Smooth muscle cell (in vitro differentiated cells): ENCODE data around the gene SMC5. TPM values are rescaled to one million over a fixed set of nuclear protein-coding genes. Genes with fewer than 3 reads are reported as not detected.

Experiments
- DNase-seq: peaks from one replicate; lab custom pipeline; 2025; ENCODE audit not compliant: unreplicated experiment; lab: John Stamatoyannopoulos, UW
- H2AFZ ChIP-seq: fragments of 200-600 bp; sonication (generic); 2 replicates; pipeline ENCODE4 v1.6.0; 2016; ENCODE audit warnings: antibody characterized with exemption, low read depth, mild to moderate bottlenecking
- H3F3A ChIP-seq: fragments of 200-600 bp; sonication (generic); 2 replicates; pipeline ENCODE4 v1.6.0; 2017; ENCODE audit warnings: antibody characterized with exemption, low read depth
- H3K27ac ChIP-seq: fragments of 200-600 bp; sonication (generic); 2 replicates; pipeline ENCODE4 v1.5.1; 2016; ENCODE audit warnings: low read depth, mild to moderate bottlenecking
- H3K27me3 ChIP-seq: fragments of 200-600 bp; sonication (generic); 2 replicates; pipeline ENCODE4 v1.6.1; 2016; ENCODE audit warnings: low read depth, mild to moderate bottlenecking
- H3K36me3 ChIP-seq: fragments of 200-600 bp; sonication (generic); 2 replicates; pipeline ENCODE4 v1.5.1; 2016; ENCODE audit warnings: low read depth
- H3K4me1 ChIP-seq: fragments of 200-600 bp; sonication (generic); 2 replicates; pipeline ENCODE4 v1.5.1; 2016; ENCODE audit warnings: low read depth
- H3K4me2 ChIP-seq: fragments of 200-600 bp; sonication (generic); 2 replicates; pipeline ENCODE4 v1.6.0; 2016; ENCODE audit warnings: mild to moderate bottlenecking
- H3K4me3 ChIP-seq: fragments of 200-600 bp; sonication (generic); 2 replicates; pipeline ENCODE4 v1.5.1; 2016; ENCODE audit warnings: mild to moderate bottlenecking
- H3K79me2 ChIP-seq: fragments of 200-600 bp; sonication (generic); 2 replicates; pipeline ENCODE4 v1.6.0; 2016; ENCODE audit warnings: low read depth, mild to moderate bottlenecking
- H3K9ac ChIP-seq: fragments of 200-600 bp; sonication (generic); 2 replicates; pipeline ENCODE4 v1.6.0; 2016; ENCODE audit warnings: low read depth
- H3K9me3 ChIP-seq: fragments of 200-600 bp; sonication (generic); replicated peaks from 2 replicates; pipeline ENCODE4 v1.5.1; 2016; ENCODE audit warnings: low read depth
- H4K20me1 ChIP-seq: fragments of 200-600 bp; sonication (generic); 2 replicates; pipeline ENCODE4 v1.6.0; 2016; ENCODE audit warnings: low read depth
- WGBS: methylation state at CpG from one replicate; pipeline ENCODE4 v1.1.7; 2016; ENCODE audit warnings: low lambda C conversion rate; 5-methylcytosine and 5-hydroxymethylcytosine counted together
- polyA plus RNA-seq: library from polyadenylated mRNA; unstranded; fragments of >200 nt; fragmentation: Nextera tagmentation; extraction: Ambion mirVana; gene quantifications from 2 replicates; pipeline ENCODE4 v1.2.1, GENCODE V29; 2016
- total RNA-seq: library from RNA; depleted of rRNA; stranded (reverse); fragments of >200 nt; gene quantifications from 2 replicates; pipeline ENCODE4 v1.2.3, GENCODE V29; 2014
- TF ChIP-seq, protein P1 (sequence below): fragments of 200-600 bp; sonication (generic); IDR thresholded peaks from 2 replicates; pipeline ENCODE4 v1.5.1; 2017; ENCODE audit warnings: borderline replicate concordance, mild to moderate bottlenecking, antibody characterized with exemption; ENCODE audit not compliant: insufficient read depth, poor library complexity, severe bottlenecking

Gene SMC5
- total and polyA plus RNA-seq, 2 experiments from 2014 or later, result 31.2 to 81.4 TPM

DNA sequence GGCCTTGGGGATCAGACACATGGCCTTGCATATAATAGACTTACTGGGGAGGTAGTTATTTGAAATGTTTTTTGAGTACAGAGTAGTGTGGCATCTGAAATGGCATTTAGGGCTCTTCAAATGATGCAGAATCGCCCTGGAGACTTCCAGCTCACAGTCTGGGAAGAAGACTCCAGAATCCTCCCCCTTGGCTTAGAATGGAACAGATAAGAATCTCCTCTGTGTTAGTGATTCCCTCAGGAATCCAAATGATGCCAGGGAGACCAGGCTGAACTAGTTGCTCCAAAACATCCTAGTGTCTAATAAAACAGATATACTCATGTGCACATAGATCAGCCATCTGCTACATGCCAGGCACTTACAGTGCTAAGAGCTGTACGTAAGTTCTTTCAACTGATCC is 38.6 kb upstream of the SMC5 start:
- Histone ChIP-seq H3K9ac (no peak overlapping the region), H3F3A (peaks cover 8% of the 10 kb centered on the region), H3K4me3 (no peak overlapping the region), H3K36me3 (peaks cover 9% of the 10 kb centered on the region), H3K4me2 (no peak overlapping the region), H3K4me1 (peaks cover 9% of the 10 kb centered on the region), H4K20me1 (no peaks in the 10 kb centered on the region), H2AFZ (no peak overlapping the region), H3K79me2 (peaks cover 48% of the 10 kb centered on the region), H3K27me3 (no peaks in the 10 kb centered on the region), H3K27ac (no peak overlapping the region), H3K9me3 (no peaks in the 10 kb centered on the region)
- no peak for DNase-seq
- 92% methylated on average over 2 of the region's 2 CpGs for WGBS
- TF ChIP-seq, protein P1, sequence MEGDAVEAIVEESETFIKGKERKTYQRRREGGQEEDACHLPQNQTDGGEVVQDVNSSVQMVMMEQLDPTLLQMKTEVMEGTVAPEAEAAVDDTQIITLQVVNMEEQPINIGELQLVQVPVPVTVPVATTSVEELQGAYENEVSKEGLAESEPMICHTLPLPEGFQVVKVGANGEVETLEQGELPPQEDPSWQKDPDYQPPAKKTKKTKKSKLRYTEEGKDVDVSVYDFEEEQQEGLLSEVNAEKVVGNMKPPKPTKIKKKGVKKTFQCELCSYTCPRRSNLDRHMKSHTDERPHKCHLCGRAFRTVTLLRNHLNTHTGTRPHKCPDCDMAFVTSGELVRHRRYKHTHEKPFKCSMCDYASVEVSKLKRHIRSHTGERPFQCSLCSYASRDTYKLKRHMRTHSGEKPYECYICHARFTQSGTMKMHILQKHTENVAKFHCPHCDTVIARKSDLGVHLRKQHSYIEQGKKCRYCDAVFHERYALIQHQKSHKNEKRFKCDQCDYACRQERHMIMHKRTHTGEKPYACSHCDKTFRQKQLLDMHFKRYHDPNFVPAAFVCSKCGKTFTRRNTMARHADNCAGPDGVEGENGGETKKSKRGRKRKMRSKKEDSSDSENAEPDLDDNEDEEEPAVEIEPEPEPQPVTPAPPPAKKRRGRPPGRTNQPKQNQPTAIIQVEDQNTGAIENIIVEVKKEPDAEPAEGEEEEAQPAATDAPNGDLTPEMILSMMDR, result no peak

DNA sequence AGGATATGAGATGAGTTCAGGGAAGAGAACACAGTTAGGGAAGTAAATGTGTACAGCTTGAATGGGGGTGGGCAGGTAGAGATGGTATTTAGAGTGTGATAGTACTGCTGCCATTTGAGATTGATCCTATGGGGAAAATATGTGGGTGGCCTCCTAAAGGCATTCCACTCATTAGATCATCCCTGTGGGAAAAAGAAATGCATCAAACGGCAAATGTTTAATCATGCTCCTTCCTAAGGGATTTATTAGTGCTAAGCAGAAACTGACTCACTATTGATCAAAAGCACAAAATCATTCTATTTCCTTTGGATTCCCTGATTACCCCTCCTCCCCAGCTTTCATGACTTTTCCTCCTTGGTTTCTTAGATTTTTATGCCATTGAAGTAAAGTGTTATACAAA is 36.4 kb upstream of the SMC5 start:
- TF ChIP-seq, protein P1, result no peak
- no peaks in the 10 kb centered on the region for H3K27me3 ChIP-seq
- H3K79me2 ChIP-seq, result peaks cover 56% of the 10 kb centered on the region
- peaks cover 8% of the 10 kb centered on the region for H3F3A ChIP-seq
- H3K36me3 ChIP-seq, result peaks cover 11% of the 10 kb centered on the region
- DNase-seq, result no peak
- no peak overlapping the region for H2AFZ ChIP-seq
- H3K4me2 ChIP-seq, result peak overlapping the region; percentile 1
- H3K9me3 ChIP-seq, result peaks cover 3% of the 10 kb centered on the region
- no peaks in the 10 kb centered on the region for H4K20me1 ChIP-seq
- H3K4me3 ChIP-seq, result no peak overlapping the region
- WGBS, result 20% methylated on average over 1 of the region's 1 CpG
- no peak overlapping the region for H3K9ac ChIP-seq
- peaks cover 9% of the 10 kb centered on the region for H3K4me1 ChIP-seq
- H3K27ac ChIP-seq, result peak overlapping the region; percentile 22

DNA sequence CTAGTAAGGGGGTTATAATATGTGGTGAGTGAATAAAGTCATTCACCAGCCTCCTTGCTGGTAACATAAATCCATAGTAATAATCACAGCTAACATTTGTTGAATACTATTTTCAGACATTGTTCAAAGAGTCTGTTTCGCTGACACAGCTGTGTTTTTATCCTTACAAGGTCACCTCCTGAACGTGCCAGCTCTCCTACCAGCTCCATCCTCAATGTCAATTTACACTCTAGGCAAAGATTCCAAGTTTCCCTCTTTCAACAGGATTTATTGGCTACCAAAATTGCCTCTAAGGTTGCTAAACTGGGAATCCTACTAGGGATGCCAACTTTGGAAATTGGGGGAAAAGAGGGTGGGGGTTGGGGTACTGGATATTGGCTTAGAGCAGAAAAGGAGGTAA is 30.7 kb upstream of the SMC5 start:
- H3K4me3 ChIP-seq, result no peak overlapping the region
- H2AFZ ChIP-seq, result no peak overlapping the region
- H3K4me2 ChIP-seq, result no peak overlapping the region
- peak overlapping the region; percentile 83 for H3K27ac ChIP-seq
- TF ChIP-seq, protein P1, result no peak
- H3K9ac ChIP-seq, result no peak overlapping the region
- 78% methylated on average over 2 of the region's 2 CpGs for WGBS
- DNase-seq, result no peak
- H3K9me3 ChIP-seq, result peaks cover 3% of the 10 kb centered on the region
- H3F3A ChIP-seq, result no peaks in the 10 kb centered on the region
- H4K20me1 ChIP-seq, result peaks cover 7% of the 10 kb centered on the region
- H3K36me3 ChIP-seq, result peaks cover 11% of the 10 kb centered on the region
- H3K4me1 ChIP-seq, result peaks cover 13% of the 10 kb centered on the region
- H3K79me2 ChIP-seq, result peaks cover 79% of the 10 kb centered on the region
- H3K27me3 ChIP-seq, result no peaks in the 10 kb centered on the region

DNA sequence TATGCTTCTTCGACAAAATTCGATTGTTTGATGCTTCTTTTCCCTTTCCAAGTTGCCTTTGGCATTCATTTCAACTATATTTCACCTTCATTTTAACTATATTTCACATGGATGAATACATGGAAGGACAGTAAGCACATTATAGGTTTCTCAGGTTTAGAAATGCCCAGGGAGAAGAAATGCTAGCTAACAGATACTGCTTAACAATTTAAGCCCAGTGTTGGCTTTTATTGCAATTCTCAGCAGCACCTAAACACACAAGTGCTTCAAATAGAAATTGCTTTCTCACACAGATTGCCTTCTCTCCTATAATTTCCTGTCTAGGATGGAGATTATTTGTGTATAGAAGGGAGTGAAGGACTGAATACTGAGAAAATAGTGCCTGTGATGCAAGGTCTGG is 30.2 kb upstream of the SMC5 start:
- Histone ChIP-seq H3K36me3 (peaks cover 11% of the 10 kb centered on the region), H2AFZ (no peak overlapping the region), H3K9me3 (peaks cover 3% of the 10 kb centered on the region), H3K27me3 (no peaks in the 10 kb centered on the region), H3K27ac (peak overlapping the region; percentile 83), H3K4me2 (peak overlapping the region; percentile 69), H3K4me3 (no peak overlapping the region), H3K4me1 (peaks cover 13% of the 10 kb centered on the region), H4K20me1 (peaks cover 12% of the 10 kb centered on the region), H3K79me2 (peaks cover 77% of the 10 kb centered on the region), H3F3A (no peaks in the 10 kb centered on the region), H3K9ac (peak overlapping the region; percentile 54)
- 95% methylated on average over 2 of the region's 2 CpGs for WGBS
- DNase-seq, result no peak
- TF ChIP-seq, protein P1, result no peak
